Hepatocyte (in vitro differentiated cells): ENCODE results near the gene ZNF500. TPM values are rescaled to one million over a fixed set of nuclear protein-coding genes. Genes with fewer than 3 reads are reported as not detected.
"Not testable (repeated sequence)": the region's sequence is repeated elsewhere in the genome, so short reads cannot be mapped to it uniquely, and the experiment has no call there.

Experiments
- DNase-seq: peaks from one replicate; pipeline ENCODE4 v3.0.0-alpha.2; 2016; ENCODE audit warnings: low spot score
- H2AFZ ChIP-seq: fragments of 200-600 bp; sonication (generic); 2 replicates; pipeline ENCODE4 v1.6.0; 2016; ENCODE audit warnings: antibody characterized with exemption, mild to moderate bottlenecking
- H3K27ac ChIP-seq: fragments of 200-600 bp; sonication (generic); 2 replicates; pipeline ENCODE4 v1.5.1; 2016; ENCODE audit warnings: mild to moderate bottlenecking
- H3K27me3 ChIP-seq: fragments of 200-600 bp; sonication (generic); 2 replicates; pipeline ENCODE4 v1.6.1; 2016
- H3K36me3 ChIP-seq: fragments of 200-600 bp; sonication (generic); replicated peaks from 2 replicates; pipeline ENCODE4 v1.5.1; 2016; ENCODE audit warnings: low read depth; ENCODE audit not compliant: insufficient read depth
- H3K4me1 ChIP-seq: fragments of 200-600 bp; sonication (generic); 2 replicates; pipeline ENCODE4 v1.5.1; 2016; ENCODE audit warnings: mild to moderate bottlenecking, moderate library complexity; ENCODE audit not compliant: insufficient read depth
- H3K4me2 ChIP-seq: fragments of 200-600 bp; sonication (generic); 2 replicates; pipeline ENCODE4 v1.6.0; 2016
- H3K4me3 ChIP-seq: fragments of 200-600 bp; sonication (generic); 2 replicates; pipeline ENCODE4 v1.5.1; 2016; ENCODE audit warnings: mild to moderate bottlenecking
- H3K79me2 ChIP-seq: fragments of 200-600 bp; sonication (generic); 2 replicates; pipeline ENCODE4 v1.6.0; 2017; ENCODE audit warnings: mild to moderate bottlenecking
- H3K9me2 ChIP-seq: fragments of 200-600 bp; sonication (generic); replicated peaks from 2 replicates; pipeline ENCODE4 v1.6.0; 2017; ENCODE audit warnings: mild to moderate bottlenecking; ENCODE audit not compliant: insufficient read depth
- H3K9me3 ChIP-seq: fragments of 200-600 bp; sonication (generic); 2 replicates; pipeline ENCODE4 v1.5.1; 2016; ENCODE audit warnings: low read depth, mild to moderate bottlenecking
- H4K20me1 ChIP-seq: fragments of 200-600 bp; sonication (generic); 2 replicates; pipeline ENCODE4 v1.6.0; 2016; ENCODE audit warnings: mild to moderate bottlenecking; ENCODE audit not compliant: insufficient read depth, poor library complexity, severe bottlenecking
- EZH2 ChIP-seq: fragments of 200-600 bp; sonication (generic); IDR thresholded peaks from 2 replicates; pipeline ENCODE4 v1.6.1; 2016; ENCODE audit warnings: antibody characterized with exemption, mild to moderate bottlenecking, borderline replicate concordance
- EZH2phosphoT487 ChIP-seq: fragments of 200-600 bp; sonication (generic); IDR thresholded peaks from one replicate; pipeline ENCODE4 v1.6.1; 2018; ENCODE audit warnings: antibody characterized with exemption, mild to moderate bottlenecking, low read depth, moderate library complexity; ENCODE audit not compliant: unreplicated experiment, severe bottlenecking
- WGBS: methylation state at CpG from one replicate; pipeline ENCODE4 v1.1.6; 2016; ENCODE audit warnings: low lambda C conversion rate; ENCODE audit errors: missing lambda C conversion rate; 5-methylcytosine and 5-hydroxymethylcytosine counted together
- polyA plus RNA-seq: library from polyadenylated mRNA; unstranded; fragments of >200 nt; fragmentation: Nextera tagmentation; extraction: Ambion mirVana; gene quantifications from 2 replicates; pipeline ENCODE4 v1.2.1, GENCODE V29; 2016
- total RNA-seq: library from RNA; depleted of rRNA; stranded (reverse); fragments of >200 nt; gene quantifications from 2 replicates; pipeline ENCODE4 v1.2.3, GENCODE V29; 2014
- TF ChIP-seq, protein P1 (sequence below): fragments of 200-600 bp; sonication (generic); IDR thresholded peaks from 2 replicates; pipeline ENCODE4 v1.5.1; 2016; ENCODE audit warnings: antibody characterized with exemption, mild to moderate bottlenecking; ENCODE audit not compliant: poor library complexity

Gene ZNF500
- total and polyA plus RNA-seq, 2 experiments from 2014 or later = 10.4 to 10.6 TPM

GRCh38 chr16:4745274-4745569 is 21.7 kb downstream of the ZNF500 start:
- Histone ChIP-seq H3K27me3 (no peaks in the 10 kb centered on the region), H3K9me2 (no peaks in the 10 kb centered on the region), H3K36me3 (no peaks in the 10 kb centered on the region), H2AFZ (no peak overlapping the region), H4K20me1 (no peaks in the 10 kb centered on the region), H3K4me1 (no peaks in the 10 kb centered on the region), H3K4me2 (no peak overlapping the region), H3K27ac (no peak overlapping the region), H3K79me2 (no peaks in the 10 kb centered on the region), H3K9me3 (no peaks in the 10 kb centered on the region), H3K4me3 (no peak overlapping the region)
- 94% methylated on average over 3 of the region's 3 CpGs for WGBS
- no peak for TF ChIP-seq EZH2phosphoT487
- no peak for DNase-seq

DNA sequence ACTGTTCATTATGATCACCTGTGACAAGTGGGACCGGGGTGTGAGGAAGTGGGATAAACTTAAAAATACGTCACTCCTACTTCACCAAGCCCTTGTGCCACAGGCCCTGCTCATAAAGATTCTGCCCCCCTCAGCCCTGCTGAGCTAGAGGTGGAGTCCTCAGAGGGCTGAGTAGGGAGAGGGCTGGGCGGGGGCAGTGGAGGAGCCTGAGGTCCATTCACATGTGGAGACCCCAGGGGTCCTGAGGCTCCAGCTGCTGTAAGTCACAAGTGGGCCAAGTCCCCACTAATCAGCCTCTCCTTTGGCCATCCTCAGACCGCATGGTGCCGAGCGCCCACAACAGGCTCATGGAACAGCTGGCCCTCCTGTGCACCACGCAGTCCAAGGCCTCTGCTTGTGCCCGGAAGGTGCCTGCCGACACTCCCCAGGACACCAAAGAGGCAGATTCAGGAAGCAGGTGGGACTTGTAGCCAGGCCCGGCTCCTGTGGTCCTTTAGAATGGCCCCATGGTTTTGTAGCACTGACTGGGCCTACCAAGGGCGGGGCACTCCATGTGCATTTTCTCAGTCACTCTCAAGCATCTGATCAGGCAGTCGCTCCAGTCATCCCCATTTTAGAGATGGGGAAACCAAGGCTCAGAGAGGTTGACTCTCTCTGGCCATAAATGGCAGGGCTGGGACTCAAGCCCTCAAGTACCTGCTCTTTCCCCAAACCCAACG is 22.2 kb downstream of the ZNF500 start:
- TF ChIP-seq EZH2 (no peak), EZH2phosphoT487 (no peak)
- TF ChIP-seq, protein P1, sequence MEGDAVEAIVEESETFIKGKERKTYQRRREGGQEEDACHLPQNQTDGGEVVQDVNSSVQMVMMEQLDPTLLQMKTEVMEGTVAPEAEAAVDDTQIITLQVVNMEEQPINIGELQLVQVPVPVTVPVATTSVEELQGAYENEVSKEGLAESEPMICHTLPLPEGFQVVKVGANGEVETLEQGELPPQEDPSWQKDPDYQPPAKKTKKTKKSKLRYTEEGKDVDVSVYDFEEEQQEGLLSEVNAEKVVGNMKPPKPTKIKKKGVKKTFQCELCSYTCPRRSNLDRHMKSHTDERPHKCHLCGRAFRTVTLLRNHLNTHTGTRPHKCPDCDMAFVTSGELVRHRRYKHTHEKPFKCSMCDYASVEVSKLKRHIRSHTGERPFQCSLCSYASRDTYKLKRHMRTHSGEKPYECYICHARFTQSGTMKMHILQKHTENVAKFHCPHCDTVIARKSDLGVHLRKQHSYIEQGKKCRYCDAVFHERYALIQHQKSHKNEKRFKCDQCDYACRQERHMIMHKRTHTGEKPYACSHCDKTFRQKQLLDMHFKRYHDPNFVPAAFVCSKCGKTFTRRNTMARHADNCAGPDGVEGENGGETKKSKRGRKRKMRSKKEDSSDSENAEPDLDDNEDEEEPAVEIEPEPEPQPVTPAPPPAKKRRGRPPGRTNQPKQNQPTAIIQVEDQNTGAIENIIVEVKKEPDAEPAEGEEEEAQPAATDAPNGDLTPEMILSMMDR = no peak
- H3K9me2 ChIP-seq = no peaks in the 10 kb centered on the region
- H4K20me1 ChIP-seq = no peaks in the 10 kb centered on the region
- no peaks in the 10 kb centered on the region for H3K27me3 ChIP-seq
- no peaks in the 10 kb centered on the region for H3K79me2 ChIP-seq
- H3K4me2 ChIP-seq = no peak overlapping the region
- no peak overlapping the region for H3K4me3 ChIP-seq
- H3K36me3 ChIP-seq = no peaks in the 10 kb centered on the region
- no peaks in the 10 kb centered on the region for H3K4me1 ChIP-seq
- no peak overlapping the region for H2AFZ ChIP-seq
- no peaks in the 10 kb centered on the region for H3K9me3 ChIP-seq
- H3K27ac ChIP-seq = no peak overlapping the region
- no peak for DNase-seq
- 84% methylated on average over 12 of the region's 13 CpGs for WGBS

DNA sequence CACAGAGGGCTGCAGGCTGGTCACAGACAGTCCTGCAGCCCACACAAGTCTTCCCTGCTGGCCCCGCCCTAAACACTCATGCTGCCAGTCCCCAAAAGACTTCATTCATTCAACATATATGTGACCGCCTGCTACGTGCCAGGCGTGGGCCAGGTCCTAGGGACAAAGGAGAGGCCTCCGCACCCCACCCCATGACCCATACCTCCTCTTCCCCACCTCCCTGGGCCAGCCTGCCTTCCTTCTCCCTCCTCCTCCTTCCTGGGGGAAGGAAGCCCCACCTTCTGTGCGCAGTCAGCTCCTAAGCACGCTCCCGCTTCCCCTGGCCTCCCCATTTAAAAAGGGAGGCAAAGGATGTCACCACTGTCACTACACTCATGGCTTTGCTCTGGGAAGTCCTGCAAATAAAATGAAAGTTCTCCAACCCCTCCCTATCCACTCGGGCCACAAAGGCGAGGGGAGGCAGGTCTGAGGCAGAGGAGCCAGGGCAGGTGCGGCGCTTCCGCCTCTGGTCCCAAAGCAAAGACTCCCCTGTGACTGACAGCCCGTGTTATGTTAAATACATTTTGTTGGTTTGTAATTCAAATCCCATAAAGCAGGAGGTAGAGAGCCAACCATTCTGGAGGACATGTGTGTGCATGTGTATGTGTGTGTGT is 23.6 kb downstream of the ZNF500 start:
- Histone ChIP-seq H2AFZ (no peak overlapping the region), H3K27me3 (no peaks in the 10 kb centered on the region), H3K9me3 (no peaks in the 10 kb centered on the region), H3K36me3 (no peaks in the 10 kb centered on the region), H3K4me3 (no peak overlapping the region), H3K4me1 (no peaks in the 10 kb centered on the region), H3K9me2 (no peaks in the 10 kb centered on the region), H3K79me2 (no peaks in the 10 kb centered on the region), H3K4me2 (peak overlapping the region; percentile 33), H4K20me1 (no peaks in the 10 kb centered on the region), H3K27ac (no peak overlapping the region)
- WGBS = 64% methylated on average over 12 of the region's 14 CpGs
- TF ChIP-seq EZH2 = no peak
- TF ChIP-seq EZH2phosphoT487 = no peak
- TF ChIP-seq, protein P1 = no peak
- no peak for DNase-seq

- not testable (repeated sequence) for DNase-seq, H3K4me1 ChIP-seq, H3K79me2 ChIP-seq, H3K9me2 ChIP-seq, H3K9me3 ChIP-seq, H2AFZ ChIP-seq, H3K36me3 ChIP-seq, H3K4me3 ChIP-seq, H4K20me1 ChIP-seq, H3K4me2 ChIP-seq, H3K27me3 ChIP-seq, H3K27ac ChIP-seq
- 87% methylated on average over 5 of the region's 5 CpGs for WGBS
Measured at GRCh38 chr16:4738370-4738769, 28.6 kb downstream of the ZNF500 start.
